GM20000 (cell line): ENCODE results near the gene TRAF3IP1.
A peak's percentile ranks its signal among the peaks of the same experiment; 100 is the strongest.
"Not testable (repeated sequence)": the region's sequence is repeated elsewhere in the genome, so short reads cannot be mapped to it uniquely, and the experiment has no call there.

Experiments
- DNase-seq: peaks from one replicate; pipeline ENCODE4 v3.0.0; 2012; ENCODE audit warnings: low spot score
- TF ChIP-seq, protein P1 (sequence below): IDR thresholded peaks from 2 replicates; pipeline ENCODE4 v1.5.1; 2012; ENCODE audit warnings: mild to moderate bottlenecking, control low read depth; ENCODE audit errors: extremely low read depth, missing control alignments

The TRAF3IP1 gene

DNA sequence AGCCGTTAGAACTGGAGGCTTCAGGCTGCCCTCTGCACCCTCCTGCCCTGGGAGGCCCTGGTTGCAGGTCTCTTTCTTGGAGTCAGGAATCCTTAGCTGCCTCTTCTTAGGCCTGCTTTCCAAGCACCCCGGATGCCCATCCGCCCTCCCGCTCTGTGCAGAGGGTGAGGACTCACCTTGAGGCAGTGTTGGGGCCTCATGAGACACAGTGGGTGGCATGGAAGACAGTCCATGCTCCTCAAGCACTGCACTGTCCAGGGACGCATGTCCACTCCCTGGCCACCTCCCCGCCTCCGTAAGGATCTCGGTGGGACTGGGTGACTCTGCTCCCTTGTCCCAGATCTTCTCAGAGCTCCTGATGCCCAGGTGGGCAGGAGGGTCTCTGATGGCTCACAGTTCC lies 5.7 kb upstream of the TRAF3IP1 start:
- TF ChIP-seq, protein P1, sequence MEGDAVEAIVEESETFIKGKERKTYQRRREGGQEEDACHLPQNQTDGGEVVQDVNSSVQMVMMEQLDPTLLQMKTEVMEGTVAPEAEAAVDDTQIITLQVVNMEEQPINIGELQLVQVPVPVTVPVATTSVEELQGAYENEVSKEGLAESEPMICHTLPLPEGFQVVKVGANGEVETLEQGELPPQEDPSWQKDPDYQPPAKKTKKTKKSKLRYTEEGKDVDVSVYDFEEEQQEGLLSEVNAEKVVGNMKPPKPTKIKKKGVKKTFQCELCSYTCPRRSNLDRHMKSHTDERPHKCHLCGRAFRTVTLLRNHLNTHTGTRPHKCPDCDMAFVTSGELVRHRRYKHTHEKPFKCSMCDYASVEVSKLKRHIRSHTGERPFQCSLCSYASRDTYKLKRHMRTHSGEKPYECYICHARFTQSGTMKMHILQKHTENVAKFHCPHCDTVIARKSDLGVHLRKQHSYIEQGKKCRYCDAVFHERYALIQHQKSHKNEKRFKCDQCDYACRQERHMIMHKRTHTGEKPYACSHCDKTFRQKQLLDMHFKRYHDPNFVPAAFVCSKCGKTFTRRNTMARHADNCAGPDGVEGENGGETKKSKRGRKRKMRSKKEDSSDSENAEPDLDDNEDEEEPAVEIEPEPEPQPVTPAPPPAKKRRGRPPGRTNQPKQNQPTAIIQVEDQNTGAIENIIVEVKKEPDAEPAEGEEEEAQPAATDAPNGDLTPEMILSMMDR, result no peak
- DNase-seq, result no peak

- DNase-seq, result no peak
- TF ChIP-seq, protein P1, result no peak
Measured at GRCh38 chr2:238315031-238315595, 5.2 kb upstream of the TRAF3IP1 start.

DNA sequence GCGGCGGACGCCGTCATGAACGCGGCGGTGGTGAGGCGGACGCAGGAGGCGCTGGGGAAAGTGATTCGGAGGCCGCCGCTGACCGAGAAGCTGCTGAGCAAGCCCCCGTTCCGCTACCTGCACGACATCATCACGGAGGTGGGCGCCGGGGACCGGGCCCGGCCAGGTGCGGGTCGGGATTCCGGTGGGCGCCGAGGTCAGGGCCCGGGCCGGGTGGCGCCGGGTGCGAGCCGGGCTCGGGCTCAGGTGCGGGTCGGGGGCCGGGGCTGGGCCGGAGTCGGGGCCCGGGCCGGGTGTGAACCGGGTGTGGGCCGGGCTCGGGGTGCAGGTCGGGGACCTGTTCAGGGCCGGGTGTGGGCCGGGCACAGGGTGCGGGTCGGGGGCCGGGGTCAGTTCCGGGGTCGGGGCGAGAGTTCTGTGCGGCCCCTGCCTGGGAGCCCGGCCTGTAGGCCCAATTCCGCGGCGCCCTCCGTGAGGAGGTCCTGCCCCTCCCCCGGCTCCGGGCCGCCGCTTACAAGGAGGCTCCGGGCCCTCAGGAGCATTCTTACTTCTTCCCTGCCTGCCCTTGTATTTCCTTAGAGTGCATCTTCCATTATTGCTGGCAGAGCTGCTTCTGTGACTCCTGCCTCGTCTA lies 447 bp downstream of the TRAF3IP1 start:
- peak; percentile 28 for DNase-seq
- TF ChIP-seq, protein P1, result no peak

GRCh38 chr2:238321467-238321866 lies 1.1 kb downstream of the TRAF3IP1 start:
- TF ChIP-seq, protein P1, result no peak
- no peak for DNase-seq

DNA sequence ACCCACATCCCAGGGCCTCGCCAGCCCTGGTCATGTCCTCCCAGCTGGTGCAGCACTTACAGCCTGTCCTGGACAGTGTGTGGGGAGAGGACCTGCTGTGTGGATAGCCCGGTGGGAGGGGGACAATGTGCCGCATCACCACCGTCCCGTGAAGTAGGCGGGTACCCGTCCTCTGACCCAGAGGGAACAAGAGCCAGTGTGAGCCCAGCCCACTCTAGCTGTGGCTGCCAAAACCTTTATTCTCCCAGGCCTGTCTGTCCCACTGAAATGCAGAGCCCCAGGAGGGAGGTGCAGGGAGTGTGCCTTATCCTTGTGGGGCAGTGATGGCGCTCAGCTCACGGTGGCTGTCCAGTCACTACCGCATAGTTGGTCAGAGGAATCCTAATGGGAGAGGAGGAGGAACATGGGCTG lies 1.7 kb downstream of the TRAF3IP1 start:
- no peak for DNase-seq
- TF ChIP-seq, protein P1, result no peak

- not testable (repeated sequence) for DNase-seq
Measured at GRCh38 chr2:238324248-238324647, 3.9 kb downstream of the TRAF3IP1 start.

- DNase-seq, result no peak
- TF ChIP-seq, protein P1, result no peak
Measured at GRCh38 chr2:238325694-238326093, 5.4 kb downstream of the TRAF3IP1 start.

- no peak for DNase-seq
- TF ChIP-seq, protein P1, result no peak
Measured at GRCh38 chr2:238326801-238327365, 6.6 kb downstream of the TRAF3IP1 start.
